K562 (cell line): ENCODE results near the gene LCA5L. TPM values are rescaled to one million over a fixed set of nuclear protein-coding genes. Genes with fewer than 3 reads are reported as not detected.

Experiments used
- ATAC-seq: fragments of 200-7000 bp; cut with Tn5 transposase; 3 replicates; pipeline ENCODE4 v1.9.1; 2020; ENCODE audit warnings: moderate library complexity
- BruUV-seq: library from RNA; stranded (reverse); fragments of 400-500 nt; replicated peaks from 2 replicates; lab custom pipeline; 2021; lab: Mats Ljungman, UMichigan
- CTCF ChIA-PET: fragments of 300-600 bp; formaldehyde crosslinking; extraction: SDS; loops from one replicate; lab custom pipeline; 2021; ENCODE audit warnings: low intra/inter-chr PET ratio; lab: Yijun Ruan, JAX
- POLR2A ChIA-PET: fragments of 300-600, 350-650 bp; sonication (Branson Sonifier 250); formaldehyde crosslinking; extraction: SDS; loops from one replicate; lab custom pipeline; 2021; ENCODE audit warnings: antibody characterized with exemption, inconsistent platforms; lab: Yijun Ruan, JAX
- DNase-seq, 4 experiments: peaks; one replicate each; pipeline versions ENCODE4 v3.0.0 to v3.0.0-alpha.2; 2011 to 2018; ENCODE audit warnings: low spot score in 3 of 4, mixed read lengths in 3 of 4; ENCODE audit errors: extremely low read depth in 1 of 4
- FAIRE-seq: peaks from 2 replicates; lab custom pipeline; 2011; peaks lifted over from hg19 to GRCh38; lab: Jason Lieb, UNC
- H2AFZ ChIP-seq: 2 replicates; pipeline ENCODE4 v1.6.0; 2011; ENCODE audit warnings: low read depth, low read length, control low read depth, inconsistent platforms
- H3K27ac ChIP-seq: fragments of 200-600 bp; 3 replicates; pipeline ENCODE4 v1.8.0; 2011; ENCODE audit warnings: low read depth, mild to moderate bottlenecking, control low read depth, inconsistent platforms, low read length, moderate library complexity, mixed read lengths; ENCODE audit errors: extremely low read depth
- H3K27me3 ChIP-seq, 2 experiments: fragments of 300-600 bp in 1 of 2; 2 replicates in 1 of 2; 3 replicates in 1 of 2; pipeline versions ENCODE4 v1.6.0 to v1.8.0; 2011; ENCODE audit warnings: inconsistent platforms in 2 of 2, low read length in 2 of 2, mild to moderate bottlenecking in 1 of 2, mixed read lengths in 1 of 2, moderate library complexity in 1 of 2; ENCODE audit not compliant: control insufficient read depth in 2 of 2, insufficient read depth in 2 of 2
- H3K36me3 ChIP-seq: fragments of 300-600 bp; 3 replicates; pipeline ENCODE4 v1.8.0; 2011; ENCODE audit warnings: mild to moderate bottlenecking, low read length, inconsistent platforms; ENCODE audit not compliant: control insufficient read depth, insufficient read depth
- H3K4me1 ChIP-seq, 2 experiments: fragments of 200-600 bp in 1 of 2; replicated peaks in 1 of 2; 2 replicates in 1 of 2; 3 replicates in 1 of 2; pipeline versions ENCODE4 v1.5.1 to v1.8.0; 2011; ENCODE audit warnings: inconsistent platforms in 2 of 2, low read length in 2 of 2, mild to moderate bottlenecking in 1 of 2, mixed read lengths in 1 of 2, moderate library complexity in 1 of 2; ENCODE audit not compliant: control insufficient read depth in 2 of 2, insufficient read depth in 2 of 2
- H3K4me2 ChIP-seq: 2 replicates; pipeline ENCODE4 v1.6.1; 2011; ENCODE audit warnings: low read length, control low read depth, inconsistent platforms, mixed read lengths; ENCODE audit not compliant: insufficient read depth
- H3K4me3 ChIP-seq: fragments of 200-600 bp; sonication (generic), shearing (Covaris generic); 2 replicates; pipeline ENCODE4 v1.5.1; 2016; ENCODE audit warnings: control low read depth, inconsistent platforms
- H3K79me2 ChIP-seq: fragments of 200-600 bp; 3 replicates; pipeline ENCODE4 v1.8.0; 2011; ENCODE audit warnings: low read length, inconsistent platforms; ENCODE audit not compliant: control insufficient read depth, insufficient read depth
- H3K9ac ChIP-seq, 2 experiments: 2 replicates each; pipeline versions ENCODE4 v1.6.0 to v1.6.1; 2011; ENCODE audit warnings: low read depth in 2 of 2, low read length in 2 of 2, control low read depth in 1 of 2, inconsistent platforms in 1 of 2, mild to moderate bottlenecking in 1 of 2, mixed read lengths in 1 of 2; ENCODE audit not compliant: insufficient read depth in 1 of 2
- H3K9me1 ChIP-seq: one replicate; pipeline ENCODE4 v1.6.0; 2011; ENCODE audit warnings: inconsistent platforms, mild to moderate bottlenecking, low read length, moderate library complexity; ENCODE audit not compliant: control insufficient read depth, insufficient read depth
- H3K9me3 ChIP-seq: replicated peaks from 2 replicates; pipeline ENCODE4 v1.5.1; 2011; ENCODE audit warnings: low read depth, low read length, inconsistent platforms; ENCODE audit not compliant: control insufficient read depth, insufficient read depth
- H4K20me1 ChIP-seq: replicated peaks from 2 replicates; pipeline ENCODE4 v1.6.1; 2011; ENCODE audit warnings: low read length, inconsistent platforms, mixed read lengths; ENCODE audit not compliant: control insufficient read depth, insufficient read depth
- BRD9 ChIP-seq: fragments of 450-650 bp; IDR thresholded peaks from 2 replicates; pipeline ENCODE4 v1.6.1; 2018; ENCODE audit warnings: low read depth; ENCODE audit not compliant: partially characterized antibody
- CCNT2 ChIP-seq: IDR thresholded peaks from 2 replicates; pipeline ENCODE4 v1.6.1; 2011; ENCODE audit warnings: borderline replicate concordance, low read depth, mild to moderate bottlenecking, moderate library complexity, mixed read lengths, low read length; ENCODE audit not compliant: insufficient read length; ENCODE audit errors: extremely low read depth
- E2F6 ChIP-seq, 2 experiments: IDR thresholded peaks; 2 replicates each; pipeline ENCODE4 v1.6.1; 2011; ENCODE audit warnings: borderline replicate concordance in 1 of 2, control low read depth in 1 of 2, low read depth in 1 of 2, low read length in 1 of 2, mild to moderate bottlenecking in 1 of 2, mixed read lengths in 1 of 2, moderate library complexity in 1 of 2; ENCODE audit not compliant: insufficient read depth in 1 of 2, insufficient read length in 1 of 2, poor library complexity in 1 of 2, severe bottlenecking in 1 of 2; ENCODE audit errors: extremely low read depth in 1 of 2
- EGR1 ChIP-seq: fragments of 450-650 bp; conservative IDR thresholded peaks from 2 replicates; pipeline ENCODE4 v1.6.1; 2017; ENCODE audit warnings: mild to moderate bottlenecking
- GTF2A2 ChIP-seq: IDR thresholded peaks from 2 replicates; pipeline ENCODE4 v1.6.1; 2016; ENCODE audit warnings: mild to moderate bottlenecking, missing genetic modification characterization, missing compliant biosample characterization
- GTF2E2 ChIP-seq: fragments of 200-800 bp; sonication (Bioruptor generic); IDR thresholded peaks from 2 replicates; pipeline ENCODE4 v1.6.1; 2016; ENCODE audit warnings: missing genetic modification characterization, missing compliant biosample characterization
- IRF2 ChIP-seq: sonication (generic); formaldehyde crosslinking; IDR thresholded peaks from 2 replicates; pipeline ENCODE4 v1.8.1; 2022; ENCODE audit warnings: mild to moderate bottlenecking, missing genetic modification reagents
- MCM7 ChIP-seq, 2 experiments: fragments of 450-650 bp; IDR thresholded peaks; 2 replicates each; pipeline ENCODE4 v1.6.1; 2016 to 2018
- RAD21 ChIP-seq, 2 experiments: fragments of 250-450 bp in 1 of 2; fragments of 450-650 bp in 1 of 2; sonication (Bioruptor Pico) in 1 of 2; formaldehyde crosslinking in 1 of 2; IDR thresholded peaks in 1 of 2; conservative IDR thresholded peaks in 1 of 2; 2 replicates each; pipeline versions ENCODE4 v1.4.0 to v1.8.0; 2020 to 2022; ENCODE audit warnings: mild to moderate bottlenecking in 2 of 2, moderate library complexity in 1 of 2
- RBBP5 ChIP-seq: fragments of 200-600 bp; sonication (generic); IDR thresholded peaks from 2 replicates; pipeline ENCODE4 v1.6.1; 2012; ENCODE audit warnings: borderline replicate concordance, mild to moderate bottlenecking, low read length, control low read depth, inconsistent platforms; ENCODE audit not compliant: insufficient read depth, poor library complexity, severe bottlenecking
- RHOXF2B ChIP-seq: fragments of 250-450 bp; sonication (Bioruptor Pico); conservative IDR thresholded peaks from 2 replicates; pipeline ENCODE4 v1.5.1; 2021
- RUNX1 ChIP-seq: sonication (generic); IDR thresholded peaks from 2 replicates; pipeline ENCODE4 v1.6.1; 2016; ENCODE audit warnings: antibody characterized with exemption, low read depth
- SMC3 ChIP-seq: conservative IDR thresholded peaks from 2 replicates; pipeline ENCODE4 v1.6.1; 2011; ENCODE audit warnings: low read depth, low read length, improper control_type of control experiment; ENCODE audit not compliant: insufficient read depth
- SNRNP70 ChIP-seq: fragments of 200-400 bp; formaldehyde crosslinking; optimal IDR thresholded peaks from 2 replicates; pipeline ENCODE3; 2017; ENCODE audit warnings: low read depth, low read length
- TCF3 ChIP-seq: sonication (generic); formaldehyde crosslinking; IDR thresholded peaks from 2 replicates; pipeline ENCODE4 v1.4.0; 2020; ENCODE audit warnings: mild to moderate bottlenecking, missing genetic modification reagents
- TEAD4 ChIP-seq, 2 experiments: sonication (generic) in 1 of 2; formaldehyde crosslinking in 1 of 2; IDR thresholded peaks; 2 replicates each; pipeline versions ENCODE4 v1.6.1 to v1.8.0; 2012 to 2022; ENCODE audit warnings: borderline replicate concordance in 1 of 2, inconsistent platforms in 1 of 2, low read length in 1 of 2, mild to moderate bottlenecking in 1 of 2, missing genetic modification reagents in 1 of 2
- VEZF1 ChIP-seq: fragments of 200-800 bp; sonication (Bioruptor generic); IDR thresholded peaks from 2 replicates; pipeline ENCODE4 v1.6.1; 2017; ENCODE audit warnings: missing genetic modification characterization, missing compliant biosample characterization
- ZBTB7A ChIP-seq: IDR thresholded peaks from 2 replicates; pipeline ENCODE4 v1.6.1; 2011; ENCODE audit warnings: low read depth, mild to moderate bottlenecking, low read length, moderate library complexity, borderline replicate concordance; ENCODE audit not compliant: control insufficient read depth
- ZEB2 ChIP-seq: fragments of 450-650 bp; IDR thresholded peaks from 2 replicates; pipeline ENCODE4 v1.6.1; 2016
- WGBS: fragments of 100-300 bp; shearing (Covaris generic); methylation state at CpG from one replicate; pipeline ENCODE4 v1.1.6; 2016; ENCODE audit warnings: low coverage, mixed read lengths; ENCODE audit not compliant: insufficient coverage; ENCODE audit errors: missing lambda C conversion rate; 5-methylcytosine and 5-hydroxymethylcytosine counted together
- in situ Hi-C: fragments of 300-500 bp; cut with MboI; formaldehyde crosslinking; loops from 4 replicates; pipeline ENCODE4 v1.15.0; 2018; ENCODE audit warnings: inconsistent platforms, mixed read lengths
- intact Hi-C: fragments of 100-400 bp; cut with micrococcal nuclease; formaldehyde crosslinking; loops from 2 replicates; pipeline ENCODE4 v1.14.2; 2022
- polyA plus RNA-seq, 8 experiments: library from polyadenylated mRNA; depleted of rRNA in 4 of 8; stranded (reverse) in 5 of 8; unstranded in 3 of 8; fragments of >200 nt; fragmentation: Nextera tagmentation in 2 of 8; fragmentation: Illumina TruSeq in 1 of 8; extraction: Ambion mirVana in 2 of 8; extraction: Trizol in 1 of 8; gene quantifications; 2 replicates each; pipeline versions ENCODE4 v1.2.1 to v1.2.3, GENCODE V29; 2011 to 2014; ENCODE audit warnings: inconsistent platforms in 1 of 8, missing spikeins in 1 of 8
- total RNA-seq, 7 experiments: library from RNA; depleted of rRNA in 6 of 7; stranded (reverse); fragments of >200 nt in 6 of 7; fragmentation: Illumina TruSeq in 2 of 7; extraction: Trizol in 2 of 7; gene quantifications; 2 replicates each; pipeline versions ENCODE4 v1.2.1 to v1.2.3, GENCODE V29; 2011 to 2021; ENCODE audit warnings: low replicate concordance in 1 of 7

Gene LCA5L
- total and polyA plus RNA-seq, 9 of the 15 experiments (the other 6 are each of a cell fraction or from before 2014, with no cell fraction given): 1.8 to 4.9 (median 3.8) TPM

- no peaks in the 10 kb centered on the region for H4K20me1 ChIP-seq
- H3K4me2 ChIP-seq: peak overlapping the region; percentile 50
- ATAC-seq: peak; percentile 92
- peak; percentile 78 for FAIRE-seq
- intact Hi-C loops: no loop called here
- in situ Hi-C loops: no loop called here
- no peak overlapping the region for H3K4me3 ChIP-seq
- no peaks in the 10 kb centered on the region for H3K36me3 ChIP-seq
- BruUV-seq: no TSS peak
- H3K9me3 ChIP-seq: peaks cover 2% of the 10 kb centered on the region; the same call in 1 of the 2 replicates
- no peaks in the 10 kb centered on the region for H3K27me3 ChIP-seq
- H3K79me2 ChIP-seq: no peaks in the 10 kb centered on the region
- DNase-seq: peak in 2 of 4 experiments; percentile 67 to 84
- CTCF ChIA-PET: no interaction called here
- peak overlapping the region; percentile 73 for H3K27ac ChIP-seq
- WGBS: 13% methylated on average over 5 of the region's 5 CpGs
- H3K4me1 ChIP-seq: peaks cover 9 to 34% of the 10 kb centered on the region in 2 experiments
- peak overlapping the region in 1 of 2 experiments; percentile 27; a peak in 2 of 4 replicates for H3K9ac ChIP-seq
- no peaks in the 10 kb centered on the region for H3K9me1 ChIP-seq
- POLR2A ChIA-PET: interaction anchor here (0.6 to 1.5 kb wide), 12 partner anchors 8 to 242 kb away, joined by 3 to 5 read pairs (median 3); no protein-coding TSS in a partner anchor
- H2AFZ ChIP-seq: peak overlapping the region; percentile 67
- TF ChIP-seq TCF3 (CRISPR knock-in tag): peak; percentile 79
- TF ChIP-seq BRD9: peak; percentile 75
- peak; percentile 78; the same call in 1 of the 2 replicates for TF ChIP-seq RHOXF2B (CRISPR knock-in tag)
- no peak; the same call in none of the 2 replicates for TF ChIP-seq VEZF1 (CRISPR knock-in tag)
- TF ChIP-seq EGR1: no peak
- TF ChIP-seq SMC3: no peak
- TF ChIP-seq GTF2A2 (tag): no peak
- TF ChIP-seq IRF2 (CRISPR knock-in tag): no peak
- peak; percentile 72 for TF ChIP-seq RBBP5
- peak; percentile 21 for TF ChIP-seq CCNT2
- no peak for TF ChIP-seq MCM7 (IDR thresholded peaks at IDR 0.05)
- peak in 1 of 2 experiments; percentile 41; a peak in 2 of 4 replicates for TF ChIP-seq RAD21 (CRISPR knock-in tag; conservative IDR thresholded peaks at IDR 0.05 in 1 of 2, IDR thresholded peaks at IDR 0.05 in 1 of 2)
- TF ChIP-seq ZBTB7A: no peak
- no peak for TF ChIP-seq RUNX1
- no peak for TF ChIP-seq E2F6 (IDR thresholded peaks at IDR 0.05; ENCODE audit: borderline replicate concordance in 1 of 2, extremely low read depth in 1 of 2, insufficient read depth in 1 of 2, insufficient read length in 1 of 2, low read depth in 1 of 2, low read length in 1 of 2, poor library complexity in 1 of 2, severe bottlenecking in 1 of 2)
- peak; percentile 69 for TF ChIP-seq ZEB2
- TF ChIP-seq SNRNP70: no peak
- TF ChIP-seq GTF2E2 (tag): peak; percentile 60; the same call in 1 of the 2 replicates
- TF ChIP-seq TEAD4 (IDR thresholded peaks at IDR 0.05; ENCODE audit: low read length): peak; percentile 76
- TF ChIP-seq TEAD4 (CRISPR knock-in tag; IDR thresholded peaks at IDR 0.05; ENCODE audit: borderline replicate concordance): no peak
Observed at GRCh38 chr21:39422527-39423241, 22.9 kb downstream of the LCA5L start.
